Breast epithelium (tissue), 4 donors: Measurements from ENCODE around the gene TRIM47. TPM values are rescaled to one million over a fixed set of nuclear protein-coding genes. Genes with fewer than 3 reads are reported as not detected.

ENCODE experiments used
- DNase-seq, 2 donors: peaks; one replicate each; pipeline ENCODE4 v3.0.0-alpha.2; 2019; ENCODE audit warnings: low spot score in 2 of 2
- H3K27ac ChIP-seq, 2 donors: fragments of 200-600 bp; sonication (generic) in 1 of 2; one replicate each; pipeline ENCODE4 v1.5.1; 2016 to 2019; ENCODE audit warnings: mild to moderate bottlenecking in 1 of 2
- H3K27me3 ChIP-seq, 2 donors: fragments of 200-600 bp; sonication (generic) in 1 of 2; one replicate each; pipeline versions ENCODE4 v1.5.1 to v1.6.0; 2017 to 2019; ENCODE audit warnings: control low read depth in 1 of 2, mild to moderate bottlenecking in 1 of 2
- H3K36me3 ChIP-seq: fragments of 200-600 bp; one replicate; pipeline ENCODE4 v1.5.1; 2019
- H3K4me1 ChIP-seq, 2 donors: fragments of 200-600 bp; sonication (generic); one replicate each; pipeline ENCODE4 v1.5.1; 2016 to 2019; ENCODE audit warnings: control low read depth in 1 of 2
- H3K4me3 ChIP-seq, 3 donors: fragments of 200-600 bp; sonication (generic); 1 replicate in 2 of 3; 2 replicates in 1 of 3; pipeline ENCODE4 v1.5.1; 2016 to 2019; ENCODE audit warnings: mild to moderate bottlenecking in 3 of 3, moderate library complexity in 2 of 3
- H3K9me3 ChIP-seq, 2 donors: fragments of 200-600 bp; sonication (generic) in 1 of 2; one replicate each; pipeline ENCODE4 v1.5.1; 2016 to 2019; ENCODE audit warnings: control low read depth in 1 of 2
- CTCF ChIP-seq, 3 donors: fragments of 450-650 bp; IDR thresholded peaks; one replicate each; pipeline ENCODE4 v1.5.1; 2016 to 2017; ENCODE audit warnings: antibody characterized with exemption in 3 of 3, mild to moderate bottlenecking in 3 of 3, moderate library complexity in 3 of 3
- POLR2A ChIP-seq: fragments of 450-650 bp; IDR thresholded peaks from one replicate; pipeline ENCODE4 v1.6.1; 2016; ENCODE audit warnings: antibody characterized with exemption, mild to moderate bottlenecking, moderate library complexity
- POLR2AphosphoS5 ChIP-seq, 3 donors: sonication (generic); formaldehyde crosslinking; IDR thresholded peaks; one replicate each; pipeline ENCODE4 v1.6.1; 2017; ENCODE audit warnings: antibody characterized with exemption in 3 of 3
- intact Hi-C: fragments of 100-400 bp; cut with DNase I; formaldehyde crosslinking; loops from one replicate; pipeline ENCODE4 v1.15.1; 2023; ENCODE audit warnings: low total_unique reads
- total RNA-seq, 3 donors: library from RNA; depleted of rRNA; stranded (reverse); fragments of >200 nt; gene quantifications; one replicate each; pipeline ENCODE4 v1.1.0, GENCODE V29; 2016

The TRIM47 gene
- total RNA-seq, 3 donors from 2014 or later, result 15.4 to 26.1 (median 23.3) TPM

- intact Hi-C loops, result loop anchor here (10.0 kb wide), 1 partner anchor 58 kb away; the partner anchor contains the start of gene UNK
- TF ChIP-seq CTCF (IDR thresholded peaks at IDR 0.05) (no peak), POLR2AphosphoS5 (IDR thresholded peaks at IDR 0.05) (no peak), POLR2A (no peak)
These were observed 35.3 kb downstream of the TRIM47 start for GRCh38 chr17:75842963-75843576.

GRCh38 chr17:75842411-75842810, 36.0 kb downstream of the TRIM47 start:
- Histone ChIP-seq H3K9me3 (no peaks in the 10 kb centered on the region), H3K27ac (no peak overlapping the region), H3K27me3 (no peaks in the 10 kb centered on the region), H3K4me3 (no peak overlapping the region), H3K36me3 (peaks cover 7% of the 10 kb centered on the region), H3K4me1 (peaks cover 5 to 23% of the 10 kb centered on the region in 2 donors)
- DNase-seq, result no peak
- TF ChIP-seq CTCF (IDR thresholded peaks at IDR 0.05) (no peak), POLR2A (no peak), POLR2AphosphoS5 (IDR thresholded peaks at IDR 0.05) (no peak)
- intact Hi-C loops, result loop anchor here (10.0 kb wide), 1 partner anchor 58 kb away; the partner anchor contains the start of gene UNK

More at GRCh38 chr17:75842963-75843576, 35.3 kb downstream of the TRIM47 start:
- no peaks in the 10 kb centered on the region for H3K9me3 ChIP-seq
- H3K36me3 ChIP-seq, result peaks cover 7% of the 10 kb centered on the region
- no peaks in the 10 kb centered on the region for H3K27me3 ChIP-seq
- H3K27ac ChIP-seq, result peak overlapping the region in 1 of 2 donors; percentile 94
- no peak for DNase-seq
- H3K4me3 ChIP-seq, result peak overlapping the region; percentile 15 to 46 (median 33)
- H3K4me1 ChIP-seq, result peaks cover 9 to 30% of the 10 kb centered on the region in 2 donors

GRCh38 chr17:75840799-75841164, 37.6 kb downstream of the TRIM47 start:
- H3K36me3 ChIP-seq, result no peaks in the 10 kb centered on the region

GRCh38 chr17:75839942-75840798, 38.2 kb downstream of the TRIM47 start:
- TF ChIP-seq CTCF (IDR thresholded peaks at IDR 0.05) (no peak), POLR2A (no peak), POLR2AphosphoS5 (IDR thresholded peaks at IDR 0.05) (no peak)
- intact Hi-C loops, result loop anchor here (10.0 kb wide), 1 partner anchor 55 kb away; the partner anchor contains the start of gene UNK
- no peak for DNase-seq
- Histone ChIP-seq H3K4me3 (no peak overlapping the region), H3K27ac (no peak overlapping the region), H3K27me3 (no peaks in the 10 kb centered on the region), H3K4me1 (peaks cover 5% of the 10 kb centered on the region in 2 donors), H3K36me3 (no peaks in the 10 kb centered on the region), H3K9me3 (no peaks in the 10 kb centered on the region)

More at GRCh38 chr17:75840799-75841164, 37.6 kb downstream of the TRIM47 start:
- no peaks in the 10 kb centered on the region for H3K9me3 ChIP-seq
- no peak overlapping the region for H3K4me3 ChIP-seq
- intact Hi-C loops, result loop anchor here (10.0 kb wide), 1 partner anchor 56 kb away; the partner anchor contains the start of gene UNK
- no peak for DNase-seq
- H3K4me1 ChIP-seq, result peaks cover 5 to 11% of the 10 kb centered on the region in 2 donors
- H3K27me3 ChIP-seq, result no peaks in the 10 kb centered on the region
- no peak overlapping the region for H3K27ac ChIP-seq
- TF ChIP-seq POLR2AphosphoS5 (IDR thresholded peaks at IDR 0.05), result no peak
- TF ChIP-seq POLR2A, result no peak
- no peak for TF ChIP-seq CTCF (IDR thresholded peaks at IDR 0.05)

GRCh38 chr17:75838410-75838809, 40.0 kb downstream of the TRIM47 start:
- intact Hi-C loops, result loop anchor here (1.0 kb wide), 1 partner anchor 17 kb away; no protein-coding TSS in a partner anchor
- H3K4me1 ChIP-seq, result no peaks in the 10 kb centered on the region
- H3K4me3 ChIP-seq, result no peak overlapping the region
- no peak for TF ChIP-seq POLR2AphosphoS5 (IDR thresholded peaks at IDR 0.05)
- no peak for TF ChIP-seq POLR2A
- TF ChIP-seq CTCF (IDR thresholded peaks at IDR 0.05), result no peak
- no peaks in the 10 kb centered on the region for H3K27me3 ChIP-seq
- H3K9me3 ChIP-seq, result no peaks in the 10 kb centered on the region
- H3K36me3 ChIP-seq, result no peaks in the 10 kb centered on the region
- no peak for DNase-seq
- no peak overlapping the region for H3K27ac ChIP-seq
